Memory B cell (primary cell): ENCODE results near the gene CFHR2.
"Not testable (repeated sequence)": the region's sequence is repeated elsewhere in the genome, so short reads cannot be mapped to it uniquely, and the experiment has no call there.

Experiments used
- ATAC-seq: fragments of 150-1000 bp; cut with Tn5 transposase; 2 replicates; pipeline ENCODE4 v1.10.0; 2021; ENCODE audit warnings: low read depth, mild to moderate bottlenecking, moderate library complexity
- DNase-seq, 2 donors: peaks; one replicate each; pipeline ENCODE4 v3.0.0; 2022; ENCODE audit warnings: low spot score in 2 of 2
- H3K27ac Mint-ChIP-seq: one replicate; pipeline ENCODE4 v1.8.0; 2022; ENCODE audit warnings: mild to moderate bottlenecking, moderate library complexity, mixed read lengths
- H3K27me3 Mint-ChIP-seq: one replicate; pipeline ENCODE4 v1.8.0; 2022; ENCODE audit warnings: mixed read lengths
- H3K36me3 Mint-ChIP-seq: one replicate; pipeline ENCODE4 v1.8.0; 2022; ENCODE audit warnings: mild to moderate bottlenecking, mixed read lengths
- H3K4me1 Mint-ChIP-seq: one replicate; pipeline ENCODE4 v1.8.0; 2022; ENCODE audit warnings: mixed read lengths
- H3K4me3 Mint-ChIP-seq: one replicate; pipeline ENCODE4 v1.8.0; 2022; ENCODE audit warnings: mild to moderate bottlenecking, moderate library complexity, mixed read lengths
- H3K9me3 Mint-ChIP-seq: one replicate; pipeline ENCODE4 v1.8.0; 2022; ENCODE audit warnings: mixed read lengths

CFHR2 gene

GRCh38 chr1:196970182-196970581, 26.6 kb downstream of the CFHR2 start:
- Mint-ChIP-seq H3K4me1 (no peaks in the 10 kb centered on the region), H3K4me3 (no peak overlapping the region)

GRCh38 chr1:196976278-196976677, 32.7 kb downstream of the CFHR2 start:
- H3K27ac Mint-ChIP-seq = no peak overlapping the region
- H3K4me1 Mint-ChIP-seq = no peaks in the 10 kb centered on the region
- H3K9me3 Mint-ChIP-seq = no peaks in the 10 kb centered on the region
- ATAC-seq (no peak), DNase-seq (no peak)
- no peak overlapping the region for H3K4me3 Mint-ChIP-seq
- no peaks in the 10 kb centered on the region for H3K36me3 Mint-ChIP-seq
- no peaks in the 10 kb centered on the region for H3K27me3 Mint-ChIP-seq

More at GRCh38 chr1:196970182-196970581, 26.6 kb downstream of the CFHR2 start:
- H3K36me3 Mint-ChIP-seq = no peaks in the 10 kb centered on the region
- H3K27ac Mint-ChIP-seq = no peak overlapping the region
- ATAC-seq (no peak), DNase-seq (no peak)
- H3K27me3 Mint-ChIP-seq = no peaks in the 10 kb centered on the region
- H3K9me3 Mint-ChIP-seq = no peaks in the 10 kb centered on the region

- Mint-ChIP-seq H3K27me3 (no peaks in the 10 kb centered on the region), H3K27ac (no peak within 1 kb of the TSS), H3K36me3 (no peaks in the 10 kb centered on the region), H3K4me1 (no peaks in the 10 kb centered on the region), H3K9me3 (no peaks in the 10 kb centered on the region), H3K4me3 (no peak within 1 kb of the TSS)
- no peak for ATAC-seq
- no peak for DNase-seq
These were observed 33.7 kb downstream of the CFHR2 start, which contains the start of gene CFHR5 for GRCh38 chr1:196977278-196977677. TSS of gene CFHR5 (plus strand) at chr1:196977556. CDS start at chr1:196977665, 109 bp downstream.

GRCh38 chr1:196980859-196981258, 37.3 kb downstream of the CFHR2 start:
- no peak for ATAC-seq
- Mint-ChIP-seq H3K36me3 (no peaks in the 10 kb centered on the region), H3K4me1 (no peaks in the 10 kb centered on the region), H3K27ac (no peak overlapping the region), H3K27me3 (no peaks in the 10 kb centered on the region), H3K4me3 (no peak overlapping the region), H3K9me3 (no peaks in the 10 kb centered on the region)
- DNase-seq = no peak

- not testable (repeated sequence) for H3K4me3 Mint-ChIP-seq, ATAC-seq, H3K27me3 Mint-ChIP-seq, DNase-seq, H3K9me3 Mint-ChIP-seq, H3K4me1 Mint-ChIP-seq, H3K27ac Mint-ChIP-seq, H3K36me3 Mint-ChIP-seq
These were observed 38.7 kb downstream of the CFHR2 start for GRCh38 chr1:196982247-196982646.

GRCh38 chr1:196991919-196992651, 48.5 kb downstream of the CFHR2 start:
- not testable (repeated sequence) for ATAC-seq, H3K9me3 Mint-ChIP-seq, H3K4me1 Mint-ChIP-seq, H3K27me3 Mint-ChIP-seq, DNase-seq, H3K4me3 Mint-ChIP-seq, H3K36me3 Mint-ChIP-seq, H3K27ac Mint-ChIP-seq

GRCh38 chr1:196993916-196994315, 50.4 kb downstream of the CFHR2 start:
- no peaks in the 10 kb centered on the region for H3K4me1 Mint-ChIP-seq
- no peak overlapping the region for H3K27ac Mint-ChIP-seq
- H3K27me3 Mint-ChIP-seq = no peaks in the 10 kb centered on the region
- no peak overlapping the region for H3K4me3 Mint-ChIP-seq
- no peaks in the 10 kb centered on the region for H3K36me3 Mint-ChIP-seq
- ATAC-seq = no peak
- no peak for DNase-seq
- H3K9me3 Mint-ChIP-seq = peaks cover 1% of the 10 kb centered on the region

- H3K27me3 Mint-ChIP-seq = no peaks in the 10 kb centered on the region
- no peaks in the 10 kb centered on the region for H3K4me1 Mint-ChIP-seq
- no peaks in the 10 kb centered on the region for H3K36me3 Mint-ChIP-seq
- H3K9me3 Mint-ChIP-seq = no peaks in the 10 kb centered on the region
- no peak overlapping the region for H3K4me3 Mint-ChIP-seq
- ATAC-seq (no peak), DNase-seq (no peak)
- no peak overlapping the region for H3K27ac Mint-ChIP-seq
These were observed 53.9 kb downstream of the CFHR2 start for GRCh38 chr1:196997423-196997822.

- H3K4me1 Mint-ChIP-seq = no peaks in the 10 kb centered on the region
- no peak for DNase-seq
- H3K27me3 Mint-ChIP-seq = peaks cover 4% of the 10 kb centered on the region
- no peak overlapping the region for H3K27ac Mint-ChIP-seq
- H3K36me3 Mint-ChIP-seq = no peaks in the 10 kb centered on the region
- H3K9me3 Mint-ChIP-seq = no peaks in the 10 kb centered on the region
- no peak for ATAC-seq
- no peak overlapping the region for H3K4me3 Mint-ChIP-seq
These were observed 58.3 kb downstream of the CFHR2 start for GRCh38 chr1:197001828-197002227.

GRCh38 chr1:197003132-197003531, 59.6 kb downstream of the CFHR2 start:
- Mint-ChIP-seq H3K9me3 (no peaks in the 10 kb centered on the region), H3K36me3 (no peaks in the 10 kb centered on the region), H3K27me3 (peaks cover 4% of the 10 kb centered on the region), H3K27ac (no peak overlapping the region), H3K4me1 (no peaks in the 10 kb centered on the region), H3K4me3 (no peak overlapping the region)
- ATAC-seq (no peak), DNase-seq (no peak)

- Mint-ChIP-seq H3K27me3 (peaks cover 1% of the 10 kb centered on the region), H3K4me1 (no peaks in the 10 kb centered on the region), H3K4me3 (no peak overlapping the region), H3K27ac (no peak overlapping the region), H3K36me3 (peaks cover 4% of the 10 kb centered on the region), H3K9me3 (peaks cover 9% of the 10 kb centered on the region)
- ATAC-seq (no peak), DNase-seq (no peak)
These were observed 65.3 kb downstream of the CFHR2 start for GRCh38 chr1:197008861-197009260.
